HepG2 (cell line): Measurements from ENCODE around the gene AFF2. TPM values are rescaled to one million over a fixed set of nuclear protein-coding genes. Genes with fewer than 3 reads are reported as not detected.

Experiments used
- ATAC-seq: fragments of 200-7000 bp; cut with Tn5 transposase; 3 replicates; pipeline ENCODE4 v1.9.1; 2020; ENCODE audit warnings: mild to moderate bottlenecking, moderate library complexity
- BruUV-seq: library from RNA; stranded (reverse); fragments of 400-500 nt; replicated peaks from 2 replicates; lab custom pipeline; 2021; lab: Mats Ljungman, UMichigan
- CTCF ChIA-PET: fragments of 300-600 bp; formaldehyde crosslinking; extraction: SDS; loops from one replicate; lab custom pipeline; 2021; ENCODE audit warnings: low total read pairs, inconsistent platforms, low intra/inter-chr PET ratio; lab: Yijun Ruan, JAX
- POLR2A ChIA-PET: fragments of 350-600 bp; sonication (Branson Sonifier 250); formaldehyde crosslinking; loops from one replicate; lab custom pipeline; 2020; ENCODE audit warnings: antibody characterized with exemption, inconsistent platforms; lab: Yijun Ruan, JAX
- DNase-seq: peaks from one replicate; pipeline ENCODE4 v3.0.0-alpha.2; 2015; ENCODE audit warnings: low spot score
- FAIRE-seq: peaks from 3 replicates; lab custom pipeline; 2011; peaks lifted over from hg19 to GRCh38; lab: Jason Lieb, UNC
- H2AFZ ChIP-seq: one replicate; pipeline ENCODE4 v1.6.1; 2011; ENCODE audit warnings: low read length, inconsistent platforms
- H3K27ac ChIP-seq: fragments of 300-600 bp; 3 replicates; pipeline ENCODE4 v1.8.0; 2011; ENCODE audit warnings: mixed run types, mild to moderate bottlenecking, mixed read lengths, low read length, inconsistent platforms; ENCODE audit not compliant: insufficient read depth; ENCODE audit errors: extremely low read length
- H3K27me3 ChIP-seq, 2 experiments: fragments of 200-600 bp in 1 of 2; 2 replicates in 1 of 2; 3 replicates in 1 of 2; pipeline versions ENCODE4 v1.6.0 to v1.8.0; 2011; ENCODE audit warnings: low read length in 2 of 2, mild to moderate bottlenecking in 2 of 2, moderate library complexity in 2 of 2, inconsistent platforms in 1 of 2; ENCODE audit not compliant: insufficient read depth in 2 of 2, control insufficient read depth in 1 of 2
- H3K36me3 ChIP-seq, 2 experiments: fragments of 200-600 bp in 1 of 2; replicated peaks in 1 of 2; 2 replicates in 1 of 2; 3 replicates in 1 of 2; pipeline versions ENCODE4 v1.5.1 to v1.8.0; 2011; ENCODE audit warnings: low read length in 2 of 2, inconsistent platforms in 1 of 2; ENCODE audit not compliant: insufficient read depth in 2 of 2, control insufficient read depth in 1 of 2
- H3K4me1 ChIP-seq: 2 replicates; pipeline ENCODE4 v1.5.1; 2012; ENCODE audit warnings: low read length, inconsistent platforms; ENCODE audit not compliant: insufficient read depth
- H3K4me2 ChIP-seq: 2 replicates; pipeline ENCODE4 v1.6.0; 2011; ENCODE audit warnings: low read depth, low read length, inconsistent platforms
- H3K4me3 ChIP-seq, 3 experiments: fragments of 200-600 bp in 1 of 3; sonication (generic), shearing (Covaris generic) in 1 of 3; replicated peaks in 1 of 3; 2 replicates each; pipeline ENCODE4 v1.5.1; 2011 to 2016; ENCODE audit warnings: low read length in 3 of 3, inconsistent platforms in 2 of 3, low read depth in 2 of 3, mild to moderate bottlenecking in 2 of 3, control low read depth in 1 of 3, mixed read lengths in 1 of 3; ENCODE audit not compliant: insufficient read depth in 1 of 3
- H3K79me2 ChIP-seq: one replicate; pipeline ENCODE4 v1.6.1; 2011; ENCODE audit warnings: low read length, inconsistent platforms; ENCODE audit not compliant: insufficient read depth
- H3K9ac ChIP-seq: 2 replicates; pipeline ENCODE4 v1.6.0; 2011; ENCODE audit warnings: mild to moderate bottlenecking, low read depth, low read length, inconsistent platforms; ENCODE audit not compliant: insufficient read depth
- H3K9me3 ChIP-seq: 2 replicates; pipeline ENCODE4 v1.5.1; 2012; ENCODE audit warnings: mild to moderate bottlenecking, low read length
- H4K20me1 ChIP-seq: 2 replicates; pipeline ENCODE4 v1.6.0; 2011; ENCODE audit warnings: inconsistent platforms, mild to moderate bottlenecking, low read length, moderate library complexity; ENCODE audit not compliant: insufficient read depth
- CEBPG ChIP-seq: IDR thresholded peaks from 2 replicates; pipeline ENCODE4 v1.6.1; 2016
- GLI4 ChIP-seq: sonication (generic); formaldehyde crosslinking; IDR thresholded peaks from 2 replicates; pipeline ENCODE4 v1.5.1; 2020; ENCODE audit warnings: missing genetic modification reagents, mild to moderate bottlenecking, moderate library complexity, borderline replicate concordance
- KLF12 ChIP-seq: sonication (generic); formaldehyde crosslinking; IDR thresholded peaks from 2 replicates; pipeline ENCODE4 v1.4.0; 2020; ENCODE audit warnings: missing genetic modification reagents, borderline replicate concordance
- MAZ ChIP-seq, 2 experiments: sonication (generic) in 1 of 2; formaldehyde crosslinking in 1 of 2; IDR thresholded peaks; 2 replicates each; pipeline versions ENCODE4 v1.5.0 to v1.6.1; 2012 to 2020; ENCODE audit warnings: low read depth in 2 of 2, mild to moderate bottlenecking in 2 of 2, borderline replicate concordance in 1 of 2, improper control_type of control experiment in 1 of 2, low read length in 1 of 2, missing genetic modification reagents in 1 of 2, moderate library complexity in 1 of 2
- NR2F2 ChIP-seq: IDR thresholded peaks from 2 replicates; pipeline ENCODE4 v1.6.1; 2012; ENCODE audit warnings: low read depth, inconsistent platforms, borderline replicate concordance
- NR3C1 ChIP-seq: sonication (generic); formaldehyde crosslinking; IDR thresholded peaks from 2 replicates; pipeline ENCODE4 v1.4.0; 2020; ENCODE audit warnings: missing genetic modification reagents
- RCOR2 ChIP-seq: IDR thresholded peaks from 2 replicates; pipeline ENCODE4 v1.6.1; 2016; ENCODE audit warnings: missing biosample characterization, missing genetic modification reagents
- SATB2 ChIP-seq: sonication (generic); formaldehyde crosslinking; IDR thresholded peaks from 2 replicates; pipeline ENCODE4 v1.5.0; 2020; ENCODE audit warnings: missing genetic modification reagents
- ZKSCAN5 ChIP-seq: sonication (generic); formaldehyde crosslinking; IDR thresholded peaks from 2 replicates; pipeline ENCODE4 v1.5.1; 2020; ENCODE audit warnings: mild to moderate bottlenecking, missing genetic modification reagents
- ZNF33A ChIP-seq: sonication (generic); formaldehyde crosslinking; IDR thresholded peaks from 2 replicates; pipeline ENCODE4 v1.5.1; 2020; ENCODE audit warnings: missing genetic modification reagents, mild to moderate bottlenecking, moderate library complexity, borderline replicate concordance
- ZNF816 ChIP-seq: sonication (generic); formaldehyde crosslinking; IDR thresholded peaks from 2 replicates; pipeline ENCODE4 v1.8.0; 2022; ENCODE audit warnings: missing genetic modification reagents, mild to moderate bottlenecking, borderline replicate concordance
- WGBS: methylation state at CpG from one replicate; pipeline ENCODE4 v1.1.6; 2017; ENCODE audit warnings: low lambda C conversion rate; 5-methylcytosine and 5-hydroxymethylcytosine counted together
- in situ Hi-C: cut with HindIII; loops from 2 replicates; pipeline ENCODE4 v1.10.0; 2017; ENCODE audit warnings: low pct_unique_long_range_greater_than_20kb; ENCODE audit not compliant: extremely low pct_ligation_motif_present
- intact Hi-C: fragments of 100-400 bp; cut with micrococcal nuclease; formaldehyde crosslinking; loops from one replicate; pipeline ENCODE4 v1.10.0; 2022; ENCODE audit not compliant: unreplicated experiment
- polyA plus RNA-seq, 8 experiments: library from polyadenylated mRNA; depleted of rRNA in 3 of 8; stranded (reverse) in 7 of 8; unstranded in 1 of 8; fragments of >200 nt; fragmentation: Illumina TruSeq in 4 of 8; extraction: Trizol in 4 of 8; gene quantifications; 2 replicates each; pipeline versions ENCODE4 v1.2.1 to v1.2.3, GENCODE V29; 2011 to 2016; ENCODE audit warnings: low read depth in 4 of 8, missing spikeins in 1 of 8, mixed read lengths in 1 of 8; ENCODE audit not compliant: insufficient read depth in 1 of 8
- total RNA-seq, 5 experiments: library from RNA; depleted of rRNA; stranded (reverse); fragments of >200 nt; fragmentation: Illumina TruSeq; extraction: Trizol; gene quantifications; 2 replicates each; pipeline ENCODE4 v1.2.3, GENCODE V29; 2016; ENCODE audit warnings: low read depth in 1 of 5
- TF ChIP-seq, protein P1 (sequence below): IDR thresholded peaks from 2 replicates; pipeline ENCODE4 v1.6.1; 2016; ENCODE audit warnings: low read depth
- TF ChIP-seq, protein P2 (sequence below): sonication (generic); formaldehyde crosslinking; IDR thresholded peaks from 2 replicates; pipeline ENCODE4 v1.9.0; 2021; ENCODE audit warnings: missing genetic modification reagents, borderline replicate concordance
- TF ChIP-seq, protein P3 (sequence below): sonication (generic); formaldehyde crosslinking; IDR thresholded peaks from 2 replicates; pipeline ENCODE4 v1.4.0; 2020; ENCODE audit warnings: mild to moderate bottlenecking, missing genetic modification reagents, borderline replicate concordance
- TF ChIP-seq, protein P4 (sequence below): sonication (generic); formaldehyde crosslinking; IDR thresholded peaks from 2 replicates; pipeline ENCODE4 v1.4.0; 2020; ENCODE audit warnings: low read depth, mild to moderate bottlenecking, missing genetic modification reagents

Gene AFF2
- total and polyA plus RNA-seq, 2 of the 13 experiments (the other 11 are each of a cell fraction or from before 2014, with no cell fraction given): not detected

DNA sequence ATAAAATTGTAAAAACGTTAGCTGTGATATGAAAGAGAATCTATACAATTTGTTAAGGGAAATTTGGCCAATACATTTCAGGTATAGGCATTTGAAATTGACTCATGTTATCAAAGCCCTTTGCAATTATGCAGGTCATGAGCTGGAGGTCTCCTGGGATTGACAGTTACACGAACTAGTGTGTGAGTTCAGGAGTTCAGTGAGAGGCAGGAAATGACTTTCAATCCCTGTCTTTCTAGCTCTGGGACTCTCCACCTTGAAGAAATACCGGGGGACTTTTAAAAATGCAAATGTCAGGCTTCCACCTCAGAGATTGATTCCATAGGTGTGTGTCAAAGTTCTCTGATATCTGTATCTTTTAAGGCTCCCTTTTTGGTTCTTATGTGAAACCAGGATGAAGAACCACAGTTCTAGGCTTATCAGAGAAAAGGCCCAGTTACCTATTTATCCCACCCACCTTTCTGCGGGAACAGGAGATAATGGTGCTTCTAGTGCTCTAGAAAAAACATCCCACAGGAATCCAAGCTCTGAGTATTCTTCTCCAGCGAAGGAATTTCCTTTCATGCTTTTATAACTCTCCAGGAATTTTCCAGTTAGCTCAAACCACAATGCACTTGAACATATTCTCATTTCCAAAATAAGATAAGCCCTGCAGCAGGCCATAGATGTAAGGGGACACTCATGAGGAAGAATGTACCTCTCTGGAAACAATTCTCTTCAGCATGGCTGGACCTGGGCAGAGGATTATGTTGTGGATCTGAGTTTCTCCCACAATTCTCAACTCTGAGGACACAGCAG is 503.6 kb downstream of the AFF2 start:
- Histone ChIP-seq H3K9me3 (no peaks in the 10 kb centered on the region), H2AFZ (no peak overlapping the region), H3K27ac (no peak overlapping the region), H3K36me3 (no peaks in the 10 kb centered on the region), H3K79me2 (no peaks in the 10 kb centered on the region), H4K20me1 (no peaks in the 10 kb centered on the region), H3K9ac (no peak overlapping the region), H3K27me3 (no peaks in the 10 kb centered on the region), H3K4me2 (no peak overlapping the region), H3K4me1 (no peaks in the 10 kb centered on the region), H3K4me3 (no peak overlapping the region)
- no peak for DNase-seq
- intact Hi-C loops (no loop called here), in situ Hi-C loops (no loop called here)
- ChIA-PET POLR2A (no interaction called here), CTCF (no interaction called here)
- WGBS: 0% methylated on average over 5 of the region's 5 CpGs
- ATAC-seq: no peak
- no peak for FAIRE-seq
- BruUV-seq: no TSS peak
- TF ChIP-seq, protein P1, sequence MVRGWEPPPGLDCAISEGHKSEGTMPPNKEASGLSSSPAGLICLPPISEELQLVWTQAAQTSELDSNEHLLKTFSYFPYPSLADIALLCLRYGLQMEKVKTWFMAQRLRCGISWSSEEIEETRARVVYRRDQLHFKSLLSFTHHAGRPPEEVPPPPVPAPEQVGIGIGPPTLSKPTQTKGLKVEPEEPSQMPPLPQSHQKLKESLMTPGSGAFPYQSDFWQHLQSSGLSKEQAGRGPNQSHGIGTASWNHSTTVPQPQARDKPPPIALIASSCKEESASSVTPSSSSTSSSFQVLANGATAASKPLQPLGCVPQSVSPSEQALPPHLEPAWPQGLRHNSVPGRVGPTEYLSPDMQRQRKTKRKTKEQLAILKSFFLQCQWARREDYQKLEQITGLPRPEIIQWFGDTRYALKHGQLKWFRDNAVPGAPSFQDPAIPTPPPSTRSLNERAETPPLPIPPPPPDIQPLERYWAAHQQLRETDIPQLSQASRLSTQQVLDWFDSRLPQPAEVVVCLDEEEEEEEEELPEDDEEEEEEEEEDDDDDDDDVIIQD (CRISPR knock-in tag): no peak
- TF ChIP-seq MAZ (IDR thresholded peaks at IDR 0.05; ENCODE audit: borderline replicate concordance, low read depth, low read length) (no peak), MAZ (CRISPR knock-in tag; IDR thresholded peaks at IDR 0.05; ENCODE audit: low read depth) (no peak), KLF12 (CRISPR knock-in tag) (no peak), ZNF33A (CRISPR knock-in tag) (no peak), ZNF816 (CRISPR knock-in tag) (no peak), NR3C1 (CRISPR knock-in tag) (no peak), SATB2 (CRISPR knock-in tag) (no peak), NR2F2 (no peak), ZKSCAN5 (CRISPR knock-in tag) (no peak), RCOR2 (CRISPR knock-in tag) (no peak), GLI4 (CRISPR knock-in tag) (no peak), CEBPG (CRISPR knock-in tag) (no peak)
- TF ChIP-seq, protein P2, sequence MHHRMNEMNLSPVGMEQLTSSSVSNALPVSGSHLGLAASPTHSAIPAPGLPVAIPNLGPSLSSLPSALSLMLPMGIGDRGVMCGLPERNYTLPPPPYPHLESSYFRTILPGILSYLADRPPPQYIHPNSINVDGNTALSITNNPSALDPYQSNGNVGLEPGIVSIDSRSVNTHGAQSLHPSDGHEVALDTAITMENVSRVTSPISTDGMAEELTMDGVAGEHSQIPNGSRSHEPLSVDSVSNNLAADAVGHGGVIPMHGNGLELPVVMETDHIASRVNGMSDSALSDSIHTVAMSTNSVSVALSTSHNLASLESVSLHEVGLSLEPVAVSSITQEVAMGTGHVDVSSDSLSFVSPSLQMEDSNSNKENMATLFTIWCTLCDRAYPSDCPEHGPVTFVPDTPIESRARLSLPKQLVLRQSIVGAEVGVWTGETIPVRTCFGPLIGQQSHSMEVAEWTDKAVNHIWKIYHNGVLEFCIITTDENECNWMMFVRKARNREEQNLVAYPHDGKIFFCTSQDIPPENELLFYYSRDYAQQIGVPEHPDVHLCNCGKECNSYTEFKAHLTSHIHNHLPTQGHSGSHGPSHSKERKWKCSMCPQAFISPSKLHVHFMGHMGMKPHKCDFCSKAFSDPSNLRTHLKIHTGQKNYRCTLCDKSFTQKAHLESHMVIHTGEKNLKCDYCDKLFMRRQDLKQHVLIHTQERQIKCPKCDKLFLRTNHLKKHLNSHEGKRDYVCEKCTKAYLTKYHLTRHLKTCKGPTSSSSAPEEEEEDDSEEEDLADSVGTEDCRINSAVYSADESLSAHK (CRISPR knock-in tag): no peak
- TF ChIP-seq, protein P3, sequence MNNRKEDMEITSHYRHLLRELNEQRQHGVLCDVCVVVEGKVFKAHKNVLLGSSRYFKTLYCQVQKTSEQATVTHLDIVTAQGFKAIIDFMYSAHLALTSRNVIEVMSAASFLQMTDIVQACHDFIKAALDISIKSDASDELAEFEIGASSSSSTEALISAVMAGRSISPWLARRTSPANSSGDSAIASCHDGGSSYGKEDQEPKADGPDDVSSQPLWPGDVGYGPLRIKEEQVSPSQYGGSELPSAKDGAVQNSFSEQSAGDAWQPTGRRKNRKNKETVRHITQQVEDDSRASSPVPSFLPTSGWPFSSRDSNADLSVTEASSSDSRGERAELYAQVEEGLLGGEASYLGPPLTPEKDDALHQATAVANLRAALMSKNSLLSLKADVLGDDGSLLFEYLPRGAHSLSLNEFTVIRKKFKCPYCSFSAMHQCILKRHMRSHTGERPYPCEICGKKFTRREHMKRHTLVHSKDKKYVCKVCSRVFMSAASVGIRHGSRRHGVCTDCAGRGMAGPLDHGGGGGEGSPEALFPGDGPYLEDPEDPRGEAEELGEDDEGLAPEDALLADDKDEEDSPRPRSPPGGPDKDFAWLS: no peak
- TF ChIP-seq, protein P4, sequence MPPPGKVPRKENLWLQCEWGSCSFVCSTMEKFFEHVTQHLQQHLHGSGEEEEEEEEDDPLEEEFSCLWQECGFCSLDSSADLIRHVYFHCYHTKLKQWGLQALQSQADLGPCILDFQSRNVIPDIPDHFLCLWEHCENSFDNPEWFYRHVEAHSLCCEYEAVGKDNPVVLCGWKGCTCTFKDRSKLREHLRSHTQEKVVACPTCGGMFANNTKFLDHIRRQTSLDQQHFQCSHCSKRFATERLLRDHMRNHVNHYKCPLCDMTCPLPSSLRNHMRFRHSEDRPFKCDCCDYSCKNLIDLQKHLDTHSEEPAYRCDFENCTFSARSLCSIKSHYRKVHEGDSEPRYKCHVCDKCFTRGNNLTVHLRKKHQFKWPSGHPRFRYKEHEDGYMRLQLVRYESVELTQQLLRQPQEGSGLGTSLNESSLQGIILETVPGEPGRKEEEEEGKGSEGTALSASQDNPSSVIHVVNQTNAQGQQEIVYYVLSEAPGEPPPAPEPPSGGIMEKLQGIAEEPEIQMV (CRISPR knock-in tag): no peak
